HepG2 (cell line): ENCODE measurements around the gene CHST14. TPM values are rescaled to one million over a fixed set of nuclear protein-coding genes. Genes with fewer than 3 reads are reported as not detected.
A peak's percentile ranks its signal among the peaks of the same experiment; 100 is the strongest.

ENCODE experiments used
- ATRX ChIP-seq: sonication (generic); formaldehyde crosslinking; IDR thresholded peaks from 2 replicates; pipeline ENCODE4 v1.4.0; 2020; ENCODE audit warnings: missing genetic modification reagents, borderline replicate concordance
- IRX3 ChIP-seq: sonication (generic); formaldehyde crosslinking; IDR thresholded peaks from 2 replicates; pipeline ENCODE4 v1.8.1; 2023; ENCODE audit warnings: mild to moderate bottlenecking, low read depth, missing genetic modification reagents, borderline replicate concordance
- KDM4B ChIP-seq: sonication (generic); formaldehyde crosslinking; IDR thresholded peaks from 2 replicates; pipeline ENCODE4 v1.4.0; 2020; ENCODE audit warnings: missing genetic modification reagents
- MTF2 ChIP-seq: sonication (generic); formaldehyde crosslinking; IDR thresholded peaks from 2 replicates; pipeline ENCODE4 v1.5.0; 2020; ENCODE audit warnings: missing genetic modification reagents, borderline replicate concordance
- NR2F6 ChIP-seq, 2 experiments: IDR thresholded peaks; 2 replicates each; pipeline ENCODE4 v1.6.1; 2016; ENCODE audit warnings: antibody characterized with exemption in 1 of 2, mild to moderate bottlenecking in 1 of 2
- REL ChIP-seq: sonication (generic); formaldehyde crosslinking; conservative IDR thresholded peaks from 2 replicates; pipeline ENCODE4 v1.8.0; 2022; ENCODE audit warnings: mild to moderate bottlenecking, missing genetic modification reagents, moderate library complexity
- SAFB2 ChIP-seq: sonication (generic); formaldehyde crosslinking; IDR thresholded peaks from 2 replicates; pipeline ENCODE4 v1.5.1; 2020; ENCODE audit warnings: missing genetic modification reagents, low read depth, mild to moderate bottlenecking, borderline replicate concordance
- SOX6 ChIP-seq, 2 experiments: fragments of 450-650 bp in 1 of 2; sonication (generic) in 1 of 2; formaldehyde crosslinking in 1 of 2; IDR thresholded peaks; 2 replicates each; pipeline versions ENCODE4 v1.4.0 to v1.6.1; 2017 to 2020; ENCODE audit warnings: antibody characterized with exemption in 1 of 2, mild to moderate bottlenecking in 1 of 2, missing genetic modification reagents in 1 of 2
- ZKSCAN8 ChIP-seq: IDR thresholded peaks from 2 replicates; pipeline ENCODE4 v1.6.1; 2016; ENCODE audit warnings: borderline replicate concordance, missing genetic modification reagents, missing compliant biosample characterization
- ZNF556 ChIP-seq: sonication (generic); formaldehyde crosslinking; IDR thresholded peaks from 2 replicates; pipeline ENCODE4 v1.4.0; 2020; ENCODE audit warnings: mild to moderate bottlenecking, missing genetic modification reagents, borderline replicate concordance
- polyA plus RNA-seq, 8 experiments: library from polyadenylated mRNA; depleted of rRNA in 3 of 8; stranded (reverse) in 7 of 8; unstranded in 1 of 8; fragments of >200 nt; fragmentation: Illumina TruSeq in 4 of 8; extraction: Trizol in 4 of 8; gene quantifications; 2 replicates each; pipeline versions ENCODE4 v1.2.1 to v1.2.3, GENCODE V29; 2011 to 2016; ENCODE audit warnings: low read depth in 4 of 8, missing spikeins in 1 of 8, mixed read lengths in 1 of 8; ENCODE audit not compliant: insufficient read depth in 1 of 8
- total RNA-seq, 5 experiments: library from RNA; depleted of rRNA; stranded (reverse); fragments of >200 nt; fragmentation: Illumina TruSeq; extraction: Trizol; gene quantifications; 2 replicates each; pipeline ENCODE4 v1.2.3, GENCODE V29; 2016; ENCODE audit warnings: low read depth in 1 of 5
- TF ChIP-seq, protein P1 (sequence below): sonication (generic); formaldehyde crosslinking; IDR thresholded peaks from 2 replicates; pipeline ENCODE4 v1.4.0; 2020; ENCODE audit warnings: mild to moderate bottlenecking, missing genetic modification reagents
- TF ChIP-seq, protein P2 (sequence below): sonication (generic); formaldehyde crosslinking; IDR thresholded peaks from 2 replicates; pipeline ENCODE4 v1.5.0; 2020; ENCODE audit warnings: mild to moderate bottlenecking, missing genetic modification reagents
- TF ChIP-seq, protein P3 (sequence below): sonication (generic); formaldehyde crosslinking; IDR thresholded peaks from 2 replicates; pipeline ENCODE4 v1.9.0; 2022; ENCODE audit warnings: low read depth, missing genetic modification reagents

CHST14 gene
- total and polyA plus RNA-seq, 2 of the 13 experiments (the other 11 are each of a cell fraction or from before 2014, with no cell fraction given): 8.9 to 12.4 TPM

DNA sequence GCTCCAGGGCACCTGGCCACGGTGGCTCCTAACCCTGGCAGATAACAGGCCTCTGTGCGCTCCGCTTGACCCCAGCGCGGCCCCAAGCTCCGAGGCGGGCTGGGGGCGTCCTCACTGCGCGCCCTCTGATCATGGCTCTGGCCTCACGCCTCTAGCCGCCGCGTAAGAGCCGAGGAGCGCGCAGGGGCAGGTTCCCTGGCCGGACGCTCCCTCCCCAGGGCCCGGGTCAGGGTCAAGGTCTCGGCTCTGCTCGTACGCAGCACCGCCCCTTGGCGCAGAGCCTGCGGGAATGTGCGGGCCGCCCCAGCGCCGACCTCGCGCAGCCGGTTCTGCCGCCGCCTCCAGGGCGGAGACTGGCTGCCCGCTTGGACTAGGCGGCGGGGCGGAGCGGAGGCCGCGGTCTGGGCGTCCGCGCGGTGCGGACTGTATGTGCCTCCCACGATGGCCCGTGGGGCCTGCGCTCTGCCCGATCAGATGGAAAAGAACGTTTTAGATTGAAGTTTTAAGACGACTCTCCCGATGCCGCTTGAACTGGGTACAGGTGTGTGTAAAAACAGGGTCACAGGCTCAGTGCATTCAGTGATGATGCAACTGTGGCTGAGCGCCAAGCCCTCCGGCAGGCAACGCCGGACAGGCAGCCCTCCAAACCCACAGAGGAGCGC lies 40.8 kb downstream of the CHST14 start (continued):
- TF ChIP-seq, protein P1, sequence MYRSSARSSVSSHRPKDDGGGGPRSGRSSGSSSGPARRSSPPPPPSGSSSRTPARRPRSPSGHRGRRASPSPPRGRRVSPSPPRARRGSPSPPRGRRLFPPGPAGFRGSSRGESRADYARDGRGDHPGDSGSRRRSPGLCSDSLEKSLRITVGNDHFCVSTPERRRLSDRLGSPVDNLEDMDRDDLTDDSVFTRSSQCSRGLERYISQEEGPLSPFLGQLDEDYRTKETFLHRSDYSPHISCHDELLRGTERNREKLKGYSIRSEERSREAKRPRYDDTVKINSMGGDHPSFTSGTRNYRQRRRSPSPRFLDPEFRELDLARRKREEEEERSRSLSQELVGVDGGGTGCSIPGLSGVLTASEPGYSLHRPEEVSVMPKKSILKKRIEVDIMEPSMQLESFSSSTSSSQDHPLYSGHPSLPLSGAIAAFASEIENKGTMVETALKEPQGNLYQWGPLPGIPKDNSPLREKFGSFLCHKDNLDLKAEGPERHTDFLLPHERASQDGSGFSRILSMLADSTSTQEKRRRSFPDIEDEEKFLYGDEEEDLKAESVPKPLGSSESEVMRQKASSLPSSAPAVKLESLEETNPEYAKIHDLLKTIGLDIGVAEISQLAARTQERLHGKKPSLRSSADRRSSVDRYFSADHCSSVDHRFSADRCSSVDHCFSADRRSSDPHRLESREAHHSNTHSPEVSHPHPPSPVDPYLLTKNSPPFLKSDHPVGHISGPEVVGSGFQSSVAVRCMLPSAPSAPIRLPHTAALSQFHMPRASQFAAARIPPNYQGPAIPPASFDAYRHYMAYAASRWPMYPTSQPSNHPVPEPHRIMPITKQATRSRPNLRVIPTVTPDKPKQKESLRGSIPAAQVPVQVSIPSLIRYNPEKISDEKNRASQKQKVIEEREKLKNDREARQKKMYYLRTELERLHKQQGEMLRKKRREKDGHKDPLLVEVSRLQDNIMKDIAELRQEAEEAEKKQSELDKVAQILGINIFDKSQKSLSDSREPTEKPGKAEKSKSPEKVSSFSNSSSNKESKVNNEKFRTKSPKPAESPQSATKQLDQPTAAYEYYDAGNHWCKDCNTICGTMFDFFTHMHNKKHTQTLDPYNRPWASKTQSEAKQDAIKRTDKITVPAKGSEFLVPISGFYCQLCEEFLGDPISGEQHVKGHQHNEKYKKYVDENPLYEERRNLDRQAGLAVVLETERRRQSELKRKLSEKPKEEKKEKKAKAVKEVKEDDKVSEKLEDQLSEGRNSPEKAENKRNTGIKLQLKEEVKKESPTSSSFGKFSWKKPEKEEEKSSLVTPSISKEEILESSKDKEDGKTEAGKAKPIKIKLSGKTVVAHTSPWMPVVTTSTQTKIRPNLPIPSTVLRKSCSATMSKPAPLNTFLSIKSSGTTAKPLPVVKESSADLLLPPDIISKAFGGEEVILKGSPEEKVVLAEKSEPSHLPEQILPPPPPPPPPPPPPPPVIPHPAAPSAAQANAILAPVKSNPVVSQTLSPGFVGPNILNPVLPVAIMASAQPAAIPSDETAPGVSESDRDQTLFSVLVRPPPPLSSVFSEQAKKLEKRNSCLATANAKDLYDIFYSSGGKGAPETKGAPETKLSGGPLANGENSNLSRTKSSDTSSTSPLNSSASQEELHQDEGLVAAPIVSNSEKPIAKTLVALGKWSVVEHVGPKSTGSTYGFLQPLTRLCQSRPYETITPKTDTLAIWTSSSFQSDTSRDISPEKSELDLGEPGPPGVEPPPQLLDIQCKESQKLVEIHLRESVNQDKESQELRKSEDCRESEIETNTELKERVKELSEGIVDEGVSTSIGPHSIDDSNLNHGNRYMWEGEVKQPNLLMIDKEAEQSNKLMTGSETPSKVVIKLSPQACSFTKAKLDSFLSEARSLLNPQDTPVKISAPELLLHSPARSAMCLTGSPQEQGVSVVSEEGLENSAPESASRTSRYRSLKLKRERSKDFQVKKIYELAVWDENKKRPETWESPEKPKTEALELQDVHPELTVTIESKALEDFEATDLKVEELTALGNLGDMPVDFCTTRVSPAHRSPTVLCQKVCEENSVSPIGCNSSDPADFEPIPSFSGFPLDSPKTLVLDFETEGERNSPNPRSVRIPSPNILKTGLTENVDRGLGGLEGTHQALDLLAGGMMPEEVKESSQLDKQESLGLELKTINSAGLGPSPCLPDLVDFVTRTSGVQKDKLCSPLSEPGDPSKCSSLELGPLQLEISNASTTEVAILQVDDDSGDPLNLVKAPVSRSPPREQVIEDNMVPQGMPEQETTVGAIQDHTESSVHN (CRISPR knock-in tag): no peak
- TF ChIP-seq SOX6 (IDR thresholded peaks at IDR 0.05) (no peak), SOX6 (CRISPR knock-in tag; IDR thresholded peaks at IDR 0.05) (peak; percentile 64; the same call in 1 of the 2 replicates), ATRX (CRISPR knock-in tag) (no peak), MTF2 (CRISPR knock-in tag) (peak; percentile 55; the same call in 1 of the 2 replicates), ZNF556 (peak; percentile 88), NR2F6 (IDR thresholded peaks at IDR 0.05) (peak; percentile 80), NR2F6 (CRISPR knock-in tag; IDR thresholded peaks at IDR 0.05) (peak; percentile 99), SAFB2 (CRISPR knock-in tag) (peak; percentile 48; the same call in 1 of the 2 replicates), REL (CRISPR knock-in tag) (0 out of 2 replicates have a peak, but pooled peaks have one; percentile 75), ZKSCAN8 (no peak; the same call in 1 of the 2 replicates), IRX3 (CRISPR knock-in tag) (no peak; the same call in 1 of the 2 replicates), KDM4B (CRISPR knock-in tag) (no peak)
- TF ChIP-seq, protein P2, sequence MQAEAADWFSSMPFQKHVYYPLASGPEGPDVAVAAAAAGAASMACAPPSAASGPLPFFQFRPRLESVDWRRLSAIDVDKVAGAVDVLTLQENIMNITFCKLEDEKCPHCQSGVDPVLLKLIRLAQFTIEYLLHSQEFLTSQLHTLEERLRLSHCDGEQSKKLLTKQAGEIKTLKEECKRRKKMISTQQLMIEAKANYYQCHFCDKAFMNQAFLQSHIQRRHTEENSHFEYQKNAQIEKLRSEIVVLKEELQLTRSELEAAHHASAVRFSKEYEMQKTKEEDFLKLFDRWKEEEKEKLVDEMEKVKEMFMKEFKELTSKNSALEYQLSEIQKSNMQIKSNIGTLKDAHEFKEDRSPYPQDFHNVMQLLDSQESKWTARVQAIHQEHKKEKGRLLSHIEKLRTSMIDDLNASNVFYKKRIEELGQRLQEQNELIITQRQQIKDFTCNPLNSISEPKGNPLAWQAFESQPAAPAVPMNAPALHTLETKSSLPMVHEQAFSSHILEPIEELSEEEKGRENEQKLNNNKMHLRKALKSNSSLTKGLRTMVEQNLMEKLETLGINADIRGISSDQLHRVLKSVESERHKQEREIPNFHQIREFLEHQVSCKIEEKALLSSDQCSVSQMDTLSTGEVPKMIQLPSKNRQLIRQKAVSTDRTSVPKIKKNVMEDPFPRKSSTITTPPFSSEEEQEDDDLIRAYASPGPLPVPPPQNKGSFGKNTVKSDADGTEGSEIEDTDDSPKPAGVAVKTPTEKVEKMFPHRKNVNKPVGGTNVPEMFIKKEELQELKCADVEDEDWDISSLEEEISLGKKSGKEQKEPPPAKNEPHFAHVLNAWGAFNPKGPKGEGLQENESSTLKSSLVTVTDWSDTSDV (CRISPR knock-in tag): peak; percentile 91; the same call in 1 of the 2 replicates
- TF ChIP-seq, protein P3, sequence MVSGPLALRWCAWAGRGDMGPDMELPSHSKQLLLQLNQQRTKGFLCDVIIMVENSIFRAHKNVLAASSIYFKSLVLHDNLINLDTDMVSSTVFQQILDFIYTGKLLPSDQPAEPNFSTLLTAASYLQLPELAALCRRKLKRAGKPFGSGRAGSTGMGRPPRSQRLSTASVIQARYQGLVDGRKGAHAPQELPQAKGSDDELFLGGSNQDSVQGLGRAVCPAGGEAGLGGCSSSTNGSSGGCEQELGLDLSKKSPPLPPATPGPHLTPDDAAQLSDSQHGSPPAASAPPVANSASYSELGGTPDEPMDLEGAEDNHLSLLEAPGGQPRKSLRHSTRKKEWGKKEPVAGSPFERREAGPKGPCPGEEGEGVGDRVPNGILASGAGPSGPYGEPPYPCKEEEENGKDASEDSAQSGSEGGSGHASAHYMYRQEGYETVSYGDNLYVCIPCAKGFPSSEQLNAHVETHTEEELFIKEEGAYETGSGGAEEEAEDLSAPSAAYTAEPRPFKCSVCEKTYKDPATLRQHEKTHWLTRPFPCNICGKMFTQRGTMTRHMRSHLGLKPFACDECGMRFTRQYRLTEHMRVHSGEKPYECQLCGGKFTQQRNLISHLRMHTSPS (CRISPR knock-in tag): no peak
